GM19324 (cell line): ENCODE measurements around the gene SCG5.

Experiments used
- ATAC-seq: cut with Tn5 transposase; IDR thresholded peaks from one replicate; pipeline ENCODE4 v1.9.1; 2021; ENCODE audit warnings: mild to moderate bottlenecking, moderate library complexity; ENCODE audit not compliant: unreplicated experiment, low FRiP score

The SCG5 gene

GRCh38 chr15:32688151-32688639, 46.7 kb downstream of the SCG5 start:
- no peak for ATAC-seq

GRCh38 chr15:32690941-32691688, 49.6 kb downstream of the SCG5 start:
- ATAC-seq: no peak

DNA sequence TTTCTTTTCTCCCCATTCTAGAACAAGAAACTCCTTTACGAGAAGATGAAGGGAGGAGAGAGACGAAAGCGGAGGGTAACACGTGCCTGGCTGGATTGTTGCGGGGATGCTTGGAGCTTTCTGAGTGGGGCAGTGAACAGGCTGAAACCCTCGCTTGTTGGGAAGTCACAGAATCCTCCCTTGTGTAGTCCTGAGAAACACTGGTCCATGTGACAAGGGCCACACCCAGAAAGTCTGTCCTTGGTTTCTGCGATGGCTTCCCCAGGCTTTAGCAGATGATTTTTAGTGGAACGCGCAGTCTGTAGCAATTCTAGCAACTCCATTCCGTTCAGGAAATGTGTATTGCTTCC, 50.2 kb downstream of the SCG5 start:
- ATAC-seq: no peak

- ATAC-seq: no peak
Measured at GRCh38 chr15:32692286-32692685, 50.8 kb downstream of the SCG5 start.

GRCh38 chr15:32694222-32694983, 52.9 kb downstream of the SCG5 start:
- ATAC-seq: no peak

DNA sequence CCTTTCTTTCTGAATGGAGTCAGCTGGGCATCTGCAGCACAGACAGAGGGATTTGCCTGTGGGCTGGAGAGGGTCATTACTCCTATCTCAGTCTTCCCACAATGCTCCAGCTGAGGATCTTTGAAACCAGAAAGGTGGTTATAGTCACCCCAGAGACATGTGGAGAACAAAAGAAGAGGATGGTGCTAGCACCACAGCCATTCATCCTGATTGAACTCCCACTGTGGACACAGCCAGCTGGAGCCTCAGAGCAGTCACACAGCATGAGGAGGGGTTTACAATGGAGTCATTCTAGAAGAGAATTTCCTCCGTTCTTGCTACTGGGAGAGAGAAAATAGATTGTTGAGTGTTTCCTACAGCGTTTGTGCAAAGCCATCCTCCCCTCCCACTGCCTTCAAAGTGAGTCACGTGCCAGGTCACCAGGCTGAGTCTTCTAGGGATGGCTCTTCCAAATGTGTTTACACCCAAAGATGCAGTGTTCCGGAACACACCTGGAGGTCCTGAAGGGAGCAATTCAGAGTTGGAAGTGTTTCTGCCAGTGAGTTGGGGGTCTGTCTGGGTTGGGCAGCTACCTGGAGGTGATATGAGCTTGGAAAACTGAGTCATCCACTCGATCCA, 57.4 kb downstream of the SCG5 start:
- no peak for ATAC-seq

- ATAC-seq: no peak
Measured at GRCh38 chr15:32700501-32701150, 59.1 kb downstream of the SCG5 start.

GRCh38 chr15:32701863-32702262, 60.4 kb downstream of the SCG5 start:
- no peak for ATAC-seq

- no peak for ATAC-seq
Measured at GRCh38 chr15:32704395-32704981, 63.0 kb downstream of the SCG5 start.

GRCh38 chr15:32705446-32705845, 63.9 kb downstream of the SCG5 start:
- no peak for ATAC-seq

GRCh38 chr15:32706704-32707103, 65.2 kb downstream of the SCG5 start:
- no peak for ATAC-seq

DNA sequence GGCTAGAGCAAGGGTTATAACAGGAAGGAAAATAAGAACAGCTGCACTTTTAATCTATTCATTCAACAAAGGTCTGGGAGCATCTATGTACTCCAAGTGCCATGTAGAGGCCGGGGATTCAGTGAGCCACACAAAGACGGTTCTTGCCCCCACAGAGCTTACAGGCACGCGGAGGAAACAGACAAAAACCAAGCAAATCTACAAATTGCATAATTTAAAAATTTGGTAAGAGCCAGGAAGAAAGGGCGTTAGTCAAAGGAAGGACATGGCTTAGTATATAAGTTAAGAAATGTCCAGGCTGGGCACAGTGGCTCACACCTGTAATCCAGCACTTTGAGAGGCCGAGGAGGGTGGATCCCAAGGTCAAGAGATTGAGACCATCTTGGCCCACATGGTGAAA, 65.9 kb downstream of the SCG5 start:
- no peak for ATAC-seq

- no peak for ATAC-seq
Measured at GRCh38 chr15:32709295-32710033, 68.0 kb downstream of the SCG5 start.

DNA sequence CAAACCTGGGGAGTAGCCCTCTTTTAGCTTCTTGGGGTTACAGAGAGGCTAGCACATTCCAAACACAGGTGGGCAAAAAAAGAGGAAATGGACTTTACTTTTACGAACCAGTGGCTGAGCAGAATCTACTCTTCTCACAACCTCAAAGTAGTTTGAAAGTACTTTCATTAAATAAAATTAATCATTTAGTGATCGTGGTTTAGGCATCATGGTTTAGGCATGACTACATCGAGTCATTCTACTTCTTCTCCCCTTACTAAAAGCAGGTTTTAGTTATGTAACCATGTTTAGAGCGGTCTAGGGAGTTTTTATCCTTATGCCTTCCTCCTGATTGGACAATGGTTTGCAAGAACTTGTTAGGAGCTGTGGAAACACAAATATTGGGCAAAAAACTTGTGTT, 73.8 kb downstream of the SCG5 start:
- no peak for ATAC-seq

- no peak for ATAC-seq
Measured at GRCh38 chr15:32716216-32716914, 74.9 kb downstream of the SCG5 start.

GRCh38 chr15:32716915-32717425, 75.5 kb downstream of the SCG5 start:
- ATAC-seq: no peak

DNA sequence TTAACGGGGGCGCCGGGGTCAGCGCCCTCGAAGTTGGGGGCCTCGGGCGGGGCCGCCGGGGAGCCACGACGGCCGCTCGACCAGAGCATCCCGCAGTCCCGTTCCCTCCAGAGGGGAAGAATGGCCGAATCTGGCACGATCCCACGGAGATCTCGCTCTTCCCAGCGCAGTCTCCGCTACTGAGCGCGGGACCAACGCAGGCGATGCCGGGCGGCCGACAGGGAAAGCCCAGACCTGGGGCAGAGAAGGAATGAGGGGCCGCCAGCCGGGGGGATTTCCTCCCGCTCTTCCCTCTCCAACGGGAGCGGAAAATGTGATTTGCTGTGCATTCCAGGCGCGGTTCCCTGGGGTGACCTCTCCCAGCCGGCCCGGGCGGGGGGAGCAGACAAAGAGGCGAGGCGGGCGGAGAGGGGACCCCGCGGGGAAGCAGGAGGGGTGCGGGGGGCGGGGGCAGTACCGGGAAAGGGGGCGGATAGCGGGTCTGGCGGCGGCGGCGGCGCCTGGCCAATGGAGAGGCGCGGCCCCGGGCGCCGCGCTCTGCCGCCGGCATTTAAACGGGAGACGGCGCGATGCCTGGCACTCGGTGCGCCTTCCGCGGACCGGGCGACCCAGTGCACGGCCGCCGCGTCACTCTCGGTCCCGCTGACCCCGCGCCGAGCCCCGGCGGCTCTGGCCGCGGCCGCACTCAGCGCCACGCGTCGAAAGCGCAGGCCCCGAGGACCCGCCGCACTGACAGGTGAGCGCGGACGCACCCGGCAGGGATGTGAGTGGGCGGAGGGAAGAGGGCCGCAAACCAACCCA, 76.1 kb downstream of the SCG5 start, which contains the start of gene GREM1:
GREM1 (plus strand) TSS at position 579 of the 801 bp plus-strand sequence. CDS start 12,687 bp downstream, outside the sequence.
- no peak for ATAC-seq

- ATAC-seq: no peak
Measured at GRCh38 chr15:32718227-32718820, 76.8 kb downstream of the SCG5 start.
